Mucosa of descending colon (tissue), 3 donors: ENCODE results near the gene KRT75. TPM values are rescaled to one million over a fixed set of nuclear protein-coding genes. Genes with fewer than 3 reads are reported as not detected.
"Not testable (repeated sequence)": the region's sequence is repeated elsewhere in the genome, so short reads cannot be mapped to it uniquely, and the experiment has no call there.

Source experiments
- ATAC-seq: fragments of 200-7000 bp; cut with Tn5 transposase; one replicate; pipeline ENCODE4 v1.9.1; 2020; ENCODE audit warnings: mild to moderate bottlenecking, moderate library complexity
- DNase-seq, 3 donors: peaks; one replicate each; pipeline ENCODE4 v3.0.0-alpha.2; 2020
- H3K36me3 ChIP-seq: fragments of 200-600 bp; one replicate; pipeline ENCODE4 v1.8.0; 2021; ENCODE audit warnings: low read depth, mild to moderate bottlenecking
- H3K4me1 ChIP-seq: fragments of 200-600 bp; one replicate; pipeline ENCODE4 v1.8.0; 2021; ENCODE audit warnings: low read depth, mild to moderate bottlenecking
- H3K4me3 ChIP-seq: fragments of 200-600 bp; one replicate; pipeline ENCODE4 v1.8.0; 2021; ENCODE audit warnings: mild to moderate bottlenecking
- H3K9me3 ChIP-seq: fragments of 200-600 bp; one replicate; pipeline ENCODE4 v1.8.0; 2021; ENCODE audit warnings: mild to moderate bottlenecking
- intact Hi-C, 2 donors: fragments of 100-400 bp; cut with DNase I in 1 of 2; cut with micrococcal nuclease in 1 of 2; formaldehyde crosslinking; loops; one replicate each; pipeline versions ENCODE4 v1.11.0 to v1.11.1; 2022; cut with DNase I, micrococcal nuclease
- total RNA-seq, 3 donors: library from RNA; stranded (reverse); fragmentation: NEBNext Ultra II Directional in 2 of 3; extraction: Animal tissue kit (Norgen Biotek cat#: 25700) in 2 of 3; gene quantifications; one replicate each; pipeline versions ENCODE4 v1.2.1 to v1.2.4, GENCODE V29; 2021 to 2023
- TF ChIP-seq, protein P1 (sequence below): fragments of 200-600 bp; IDR thresholded peaks from one replicate; pipeline ENCODE4 v1.8.0; 2022; ENCODE audit warnings: antibody characterized with exemption, mild to moderate bottlenecking
- donor health status: DM: no; HTN: no; CAD: no; lungs with moderate emphysema.
- donor health status: DM: no; HTN: no; CAD: no.
- donor health status: DM: no; HTN: yes; CAD: no.

Gene KRT75
- total RNA-seq, 3 donors from 2014 or later: not detected

DNA sequence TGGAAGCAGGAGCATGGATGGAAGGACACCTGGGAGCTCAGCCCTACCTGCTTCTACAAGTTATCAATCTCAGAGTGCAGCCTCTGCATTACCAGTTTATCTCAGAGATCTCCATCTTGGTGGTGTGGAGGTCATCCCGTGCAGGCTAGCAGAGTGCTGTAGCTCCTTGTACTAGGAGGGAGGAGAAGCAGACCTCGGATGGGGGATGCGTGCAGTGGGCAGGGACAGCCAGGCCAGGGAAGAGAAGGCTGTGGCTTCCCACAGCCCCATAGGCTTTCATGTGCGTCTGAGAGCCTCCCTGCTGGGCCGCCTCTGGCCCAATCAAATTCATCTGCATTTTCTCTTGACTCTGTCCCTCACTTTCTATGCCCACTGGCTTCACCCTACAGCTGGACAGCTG lies 19.2 kb downstream of the KRT75 start:
- ATAC-seq (no peak), DNase-seq (no peak)
- Histone ChIP-seq H3K9me3 (no peaks in the 10 kb centered on the region), H3K36me3 (no peaks in the 10 kb centered on the region), H3K4me3 (no peak overlapping the region), H3K4me1 (no peaks in the 10 kb centered on the region)
- intact Hi-C loops: no loop called here
- TF ChIP-seq, protein P1, sequence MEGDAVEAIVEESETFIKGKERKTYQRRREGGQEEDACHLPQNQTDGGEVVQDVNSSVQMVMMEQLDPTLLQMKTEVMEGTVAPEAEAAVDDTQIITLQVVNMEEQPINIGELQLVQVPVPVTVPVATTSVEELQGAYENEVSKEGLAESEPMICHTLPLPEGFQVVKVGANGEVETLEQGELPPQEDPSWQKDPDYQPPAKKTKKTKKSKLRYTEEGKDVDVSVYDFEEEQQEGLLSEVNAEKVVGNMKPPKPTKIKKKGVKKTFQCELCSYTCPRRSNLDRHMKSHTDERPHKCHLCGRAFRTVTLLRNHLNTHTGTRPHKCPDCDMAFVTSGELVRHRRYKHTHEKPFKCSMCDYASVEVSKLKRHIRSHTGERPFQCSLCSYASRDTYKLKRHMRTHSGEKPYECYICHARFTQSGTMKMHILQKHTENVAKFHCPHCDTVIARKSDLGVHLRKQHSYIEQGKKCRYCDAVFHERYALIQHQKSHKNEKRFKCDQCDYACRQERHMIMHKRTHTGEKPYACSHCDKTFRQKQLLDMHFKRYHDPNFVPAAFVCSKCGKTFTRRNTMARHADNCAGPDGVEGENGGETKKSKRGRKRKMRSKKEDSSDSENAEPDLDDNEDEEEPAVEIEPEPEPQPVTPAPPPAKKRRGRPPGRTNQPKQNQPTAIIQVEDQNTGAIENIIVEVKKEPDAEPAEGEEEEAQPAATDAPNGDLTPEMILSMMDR: no peak

DNA sequence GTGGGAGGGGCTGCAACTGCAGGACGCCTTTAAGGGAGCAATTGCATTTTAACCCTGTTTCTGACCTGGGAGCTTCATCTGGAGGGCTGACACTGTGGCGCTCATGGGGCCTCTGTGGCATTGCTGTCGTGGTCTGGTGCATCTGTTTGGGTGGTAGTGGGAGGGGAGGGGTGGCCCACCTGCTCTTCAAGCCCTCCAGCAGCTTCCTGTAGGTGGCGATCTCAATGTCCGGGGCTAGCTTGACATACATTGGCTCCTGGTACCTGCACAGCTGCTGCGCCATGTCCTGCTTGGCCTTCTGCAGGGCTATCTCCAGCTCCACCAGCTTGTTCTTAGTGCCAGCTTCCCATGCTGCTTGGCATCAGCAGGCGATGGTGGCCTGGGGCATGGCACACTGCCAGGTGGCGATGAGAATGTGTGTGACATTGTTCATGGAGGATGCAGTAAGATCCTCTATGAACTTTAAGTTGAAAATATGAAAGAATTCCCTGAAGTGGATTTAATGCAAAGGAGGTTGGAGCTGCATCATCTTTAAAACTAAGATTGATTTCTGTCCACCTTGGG lies 20.3 kb downstream of the KRT75 start:
- Histone ChIP-seq H3K4me1 (no peaks in the 10 kb centered on the region), H3K9me3 (no peaks in the 10 kb centered on the region), H3K4me3 (no peak overlapping the region), H3K36me3 (no peaks in the 10 kb centered on the region)
- no peak for ATAC-seq
- TF ChIP-seq, protein P1: no peak
- intact Hi-C loops: no loop called here
- no peak for DNase-seq

DNA sequence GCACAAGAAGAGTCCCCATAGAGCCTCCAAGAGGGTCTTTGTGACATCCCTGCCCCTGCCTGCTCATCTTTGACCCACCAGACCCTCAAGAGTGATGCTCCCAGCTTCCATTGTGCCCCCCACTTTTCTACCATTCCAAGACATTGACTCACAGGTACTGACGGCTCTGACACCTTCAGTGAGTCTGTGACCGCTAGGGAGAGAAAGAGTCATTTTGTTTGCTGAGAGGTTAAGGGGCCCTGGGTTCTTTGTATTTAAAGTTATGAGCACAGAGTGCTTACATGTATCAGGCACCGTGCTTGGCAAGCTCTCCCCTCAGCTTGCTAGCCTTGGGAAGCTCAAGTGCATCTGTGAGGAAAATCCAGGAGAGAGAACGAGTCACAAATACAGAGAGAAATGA lies 21.0 kb downstream of the KRT75 start:
- no peaks in the 10 kb centered on the region for H3K4me1 ChIP-seq
- intact Hi-C loops: no loop called here
- TF ChIP-seq, protein P1: no peak
- H3K4me3 ChIP-seq: no peak overlapping the region
- no peaks in the 10 kb centered on the region for H3K9me3 ChIP-seq
- DNase-seq: no peak
- no peak for ATAC-seq
- no peaks in the 10 kb centered on the region for H3K36me3 ChIP-seq

DNA sequence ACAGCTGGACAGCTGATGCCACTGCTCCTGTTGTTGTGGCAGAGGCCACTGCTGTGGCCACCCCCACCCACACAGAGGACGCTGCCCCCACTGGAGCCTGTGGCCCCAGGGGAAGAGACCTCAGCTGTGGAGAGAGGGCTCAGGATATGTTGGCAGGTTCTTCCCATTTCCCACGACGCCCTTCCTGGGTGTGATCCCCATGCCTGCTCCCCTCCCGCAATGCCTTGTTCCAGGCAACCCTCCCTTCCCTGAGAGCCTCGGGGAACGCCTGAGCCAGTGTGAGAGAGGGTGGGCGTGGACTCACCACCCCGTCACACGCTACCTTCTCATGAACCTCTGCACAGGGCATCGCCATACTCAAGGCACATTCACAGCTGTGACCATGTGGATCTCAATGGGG lies 22.4 kb downstream of the KRT75 start:
- H3K36me3 ChIP-seq: no peaks in the 10 kb centered on the region
- no peaks in the 10 kb centered on the region for H3K4me1 ChIP-seq
- ATAC-seq: no peak
- DNase-seq: no peak
- H3K9me3 ChIP-seq: no peaks in the 10 kb centered on the region
- TF ChIP-seq, protein P1: no peak
- intact Hi-C loops: no loop called here
- H3K4me3 ChIP-seq: no peak overlapping the region

DNA sequence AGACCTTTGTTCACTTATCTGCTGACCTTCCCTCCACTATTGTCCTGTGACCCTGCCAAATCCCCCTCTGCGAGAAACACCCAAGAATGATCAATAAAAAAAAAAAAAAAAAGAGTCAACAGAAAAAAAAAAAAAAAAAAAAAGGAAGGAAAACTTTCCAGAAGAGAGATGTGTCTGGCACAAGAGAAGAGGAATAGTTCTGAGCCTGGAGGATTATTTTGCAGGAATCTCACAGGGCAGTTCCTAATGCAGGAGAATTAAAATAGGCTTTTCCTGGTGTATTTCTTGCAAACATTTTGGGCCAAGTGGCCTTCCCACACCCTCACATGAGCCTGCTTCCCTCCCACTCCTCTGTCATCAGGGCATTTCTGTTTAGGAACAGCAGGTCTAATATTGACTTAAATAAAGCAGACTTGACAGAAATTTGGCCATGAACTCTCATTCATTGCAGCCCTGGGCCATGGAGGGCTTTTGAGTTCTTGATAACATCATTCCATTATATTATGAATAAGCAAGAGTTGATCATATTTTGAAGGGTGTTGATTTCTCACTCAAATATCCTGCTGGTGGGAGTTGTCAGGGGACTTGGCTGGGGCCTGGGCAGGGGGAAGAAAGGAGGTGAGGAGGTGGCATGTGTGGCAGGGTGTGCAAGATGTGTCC lies 23.5 kb downstream of the KRT75 start:
- intact Hi-C loops, H3K9me3 ChIP-seq, ATAC-seq, H3K4me1 ChIP-seq, H3K4me3 ChIP-seq, H3K36me3 ChIP-seq, DNase-seq: not testable (repeated sequence)

DNA sequence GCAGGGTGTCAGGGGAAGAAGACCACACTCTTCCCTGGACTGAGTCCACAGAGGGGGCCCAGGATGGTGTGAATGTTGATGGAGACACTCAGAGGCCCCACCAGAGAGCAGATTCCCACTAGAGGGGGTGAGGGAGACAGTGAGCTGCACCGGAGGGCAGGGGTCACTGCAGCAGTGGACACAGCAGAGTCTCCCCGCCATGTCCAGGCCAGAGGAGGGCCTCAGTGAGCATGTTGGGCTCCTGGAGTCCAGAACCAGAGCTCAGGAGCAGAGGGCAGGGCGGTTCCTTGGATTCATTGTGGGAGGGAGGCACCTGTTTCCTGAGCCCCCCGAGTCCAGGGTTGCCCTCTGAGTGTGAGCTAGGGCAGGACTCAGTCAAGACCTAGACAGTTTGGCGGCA lies 26.3 kb downstream of the KRT75 start:
- no peak for DNase-seq
- H3K4me1 ChIP-seq: no peaks in the 10 kb centered on the region
- H3K36me3 ChIP-seq: no peaks in the 10 kb centered on the region
- no peak overlapping the region for H3K4me3 ChIP-seq
- TF ChIP-seq, protein P1: no peak
- no peak for ATAC-seq
- intact Hi-C loops: no loop called here
- no peaks in the 10 kb centered on the region for H3K9me3 ChIP-seq
